SK-N-SH treated with all-trans-retinoic acid at 6 μM for 48 hours (cell line): ENCODE data around the gene NAIF1.

ENCODE experiments used
- ARNTL ChIP-seq: fragments of 450-650 bp; formaldehyde crosslinking; IDR thresholded peaks from 2 replicates; pipeline ENCODE4 v1.5.0; 2020; ENCODE audit warnings: low read depth, mild to moderate bottlenecking, moderate library complexity, borderline replicate concordance
- CSDC2 ChIP-seq: fragments of 250-450 bp; sonication (Bioruptor Pico); IDR thresholded peaks from 2 replicates; pipeline ENCODE4 v1.5.0; 2020; ENCODE audit warnings: mild to moderate bottlenecking, moderate library complexity
- PATZ1 ChIP-seq: fragments of 250-450 bp; sonication (Bioruptor Pico); IDR thresholded peaks from 2 replicates; pipeline ENCODE4 v1.8.0; 2020; ENCODE audit warnings: mild to moderate bottlenecking, moderate library complexity, borderline replicate concordance
- RARB ChIP-seq: fragments of 250-450 bp; sonication (Bioruptor Pico); IDR thresholded peaks from 2 replicates; pipeline ENCODE4 v1.8.0; 2021; ENCODE audit warnings: mild to moderate bottlenecking, moderate library complexity

GRCh38 chr9:128099932-128100491, 32.9 kb upstream of the NAIF1 start:
- TF ChIP-seq PATZ1 (CRISPR knock-in tag) (no peak), RARB (no peak), ARNTL (CRISPR knock-in tag) (no peak), CSDC2 (CRISPR knock-in tag) (no peak)
